Measurements from ENCODE around the gene HTRA3. TPM values are rescaled to one million over a fixed set of nuclear protein-coding genes. Genes with fewer than 3 reads are reported as not detected.

The HTRA3 gene
- total and polyA plus RNA-seq, 2 of the 4 experiments (the other 2 are of a cell fraction), result 1.3 to 9.5 TPM

GRCh38 chr4:8289956-8290700 lies 20.6 kb downstream of the HTRA3 start:
- ATAC-seq (ENCODE audit: low read depth) (no peak), DNase-seq (no peak)
- Histone ChIP-seq H2BK120ac (ENCODE audit: low read depth, low read length) (no peak overlapping the region), H3K36me3 (ENCODE audit: control insufficient read depth, insufficient read depth, low read length) (no peaks in the 10 kb centered on the region), H3K4me3 (ENCODE audit: insufficient read depth, low read depth, low read length) (no peak overlapping the region), H3K27ac (ENCODE audit: insufficient read depth, low read length) (no peak overlapping the region), H3K9me3 (ENCODE audit: control insufficient read depth, insufficient read depth, low read length) (no peaks in the 10 kb centered on the region), H3K79me1 (ENCODE audit: low read depth in 1 of 2, low read length in 2 of 2) (no peaks in the 10 kb centered on the region), H4K5ac (ENCODE audit: low read depth, low read length) (no peak overlapping the region), H3K56ac (ENCODE audit: extremely low read depth, insufficient read depth, low read length) (no peak overlapping the region), H2BK20ac (ENCODE audit: low read depth, low read length) (no peak overlapping the region), H3K4ac (ENCODE audit: low read depth, low read length) (no peak overlapping the region), H3K18ac (ENCODE audit: low read depth, low read length) (no peak overlapping the region), H4K91ac (ENCODE audit: insufficient read depth, low read depth, low read length) (no peak overlapping the region), H2BK15ac (ENCODE audit: low read depth, low read length) (no peak overlapping the region), H3K9me1 (ENCODE audit: insufficient read depth, low read length) (no peaks in the 10 kb centered on the region), H3K27me3 (ENCODE audit: control insufficient read depth, insufficient read depth, low read length) (no peaks in the 10 kb centered on the region; the same call in 1 of the 2 replicates), H2AK9ac (replicated peaks; ENCODE audit: low read depth, low read length, poor library complexity) (no peak overlapping the region), H2BK5ac (ENCODE audit: low read depth, low read length, poor library complexity, severe bottlenecking) (no peak overlapping the region), H3K9ac (ENCODE audit: low read depth, low read length) (no peak overlapping the region), H3K14ac (replicated peaks; ENCODE audit: low read depth, low read length) (no peak overlapping the region), H4K8ac (ENCODE audit: low read depth in 2 of 2, low read length in 2 of 2) (no peak overlapping the region), H3K23ac (ENCODE audit: low read depth, low read length) (no peak overlapping the region), H2AFZ (replicated peaks; ENCODE audit: low read length, poor library complexity) (no peak overlapping the region), H3K4me1 (ENCODE audit: control insufficient read depth, insufficient read depth, low read length) (no peaks in the 10 kb centered on the region), H3K4me2 (ENCODE audit: low read depth, low read length) (no peak overlapping the region), H4K20me1 (ENCODE audit: insufficient read depth, low read length) (no peaks in the 10 kb centered on the region), H2AK5ac (ENCODE audit: low read depth, low read length) (no peak overlapping the region)
- no TSS peak for BruUV-seq (replicated peaks)
- no peak for TF ChIP-seq RCOR1 (IDR thresholded peaks at IDR 0.05; ENCODE audit: insufficient replicate concordance, low read length)
- no peak for TF ChIP-seq NFE2L2 (IDR thresholded peaks at IDR 0.05; ENCODE audit: low read depth, low read length)
- no peak for TF ChIP-seq RAD21 (IDR thresholded peaks at IDR 0.05; ENCODE audit: low read length)
- TF ChIP-seq BHLHE40 (IDR thresholded peaks at IDR 0.05; ENCODE audit: low read depth, low read length), result no peak
- TF ChIP-seq CTCF (conservative IDR thresholded peaks at IDR 0.05; ENCODE audit: low read depth, low read length), result no peak
- no peak for TF ChIP-seq FOS (IDR thresholded peaks at IDR 0.05; ENCODE audit: low read depth, low read length)
- no peak for TF ChIP-seq POLR2A (IDR thresholded peaks at IDR 0.05; ENCODE audit: low read depth, low read length)
- no peak for TF ChIP-seq CEBPB (IDR thresholded peaks at IDR 0.05; ENCODE audit: low read depth, low read length)
- no peak for TF ChIP-seq RFX5 (IDR thresholded peaks at IDR 0.05; ENCODE audit: low read depth, low read length)
- TF ChIP-seq USF2 (IDR thresholded peaks at IDR 0.05; ENCODE audit: low read depth, low read length), result no peak
- WGBS, 2 experiments (ENCODE audit: extremely low coverage in 2 of 2, insufficient read length in 1 of 2), result 90% methylated on average over 19 of the region's 29 CpGs; no CpG with 5 or more reads in 1 of the 2 experiments
- intact Hi-C loops (cut with micrococcal nuclease) (no loop called here), dilution Hi-C loops (cut with HindIII; ENCODE audit: low sequenced_read_pairs, unreplicated experiment) (no loop called here), in situ Hi-C loops (cut with MboI; ENCODE audit: low sequenced_read_pairs) (no loop called here)
- ChIA-PET CTCF (interaction anchor here (1.2 kb wide), 1 partner anchor 23 kb away, joined by 3 read pairs; no protein-coding TSS in a partner anchor), POLR2A (ENCODE audit: unreplicated experiment) (no interaction called here)

All from IMR-90 (cell line).